Prostate gland (tissue), 2 donors: ENCODE measurements around the gene BRCC3.

Experiments used
- POLR2AphosphoS5 ChIP-seq: sonication (generic); formaldehyde crosslinking; IDR thresholded peaks from one replicate; pipeline ENCODE4 v1.6.1; 2017; ENCODE audit warnings: antibody characterized with exemption
- TF ChIP-seq, protein P1 (sequence below), 4 experiments: fragments of 200-600 bp in 2 of 4; fragments of 450-650 bp in 2 of 4; sonication (generic) in 2 of 4; IDR thresholded peaks; 1 replicate in 3 of 4; 2 replicates in 1 of 4; pipeline ENCODE4 v1.5.1; 2016 to 2019; ENCODE audit warnings: antibody characterized with exemption in 4 of 4, mild to moderate bottlenecking in 2 of 4, moderate library complexity in 2 of 4

DNA sequence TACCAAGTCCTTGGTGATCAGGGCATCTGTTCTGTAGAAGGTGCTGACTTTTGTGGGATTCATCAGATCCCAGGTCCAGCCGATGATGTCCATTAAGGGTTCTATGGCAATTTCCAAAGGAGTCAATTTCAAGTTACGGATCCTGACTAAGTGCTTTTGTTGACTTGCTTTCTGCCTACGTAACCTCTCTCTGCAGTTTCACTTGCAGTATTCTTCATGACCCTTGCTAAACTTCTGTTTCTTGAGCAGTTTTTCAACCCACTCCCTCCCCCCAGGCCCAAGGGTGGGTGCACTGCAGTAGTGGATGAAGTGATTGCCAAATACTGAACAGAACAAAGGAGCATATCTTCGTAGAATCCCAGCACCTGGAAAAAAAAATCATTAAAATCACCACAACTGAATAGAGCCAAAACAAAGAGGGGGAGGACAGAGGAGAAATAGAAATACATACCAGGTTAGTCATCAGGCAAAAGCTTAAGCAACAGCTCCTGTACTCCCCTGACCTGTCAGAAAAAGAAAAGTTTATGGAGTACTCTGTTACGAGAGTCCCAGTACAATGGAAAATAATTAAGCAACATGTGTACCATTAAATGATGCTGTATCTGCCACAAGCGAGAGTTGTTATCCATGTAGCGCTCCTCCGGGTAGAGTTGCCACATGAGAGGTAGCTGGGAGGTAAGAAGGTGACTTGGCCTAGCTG lies 6.1 kb upstream of the BRCC3 start:
- TF ChIP-seq, protein P1, sequence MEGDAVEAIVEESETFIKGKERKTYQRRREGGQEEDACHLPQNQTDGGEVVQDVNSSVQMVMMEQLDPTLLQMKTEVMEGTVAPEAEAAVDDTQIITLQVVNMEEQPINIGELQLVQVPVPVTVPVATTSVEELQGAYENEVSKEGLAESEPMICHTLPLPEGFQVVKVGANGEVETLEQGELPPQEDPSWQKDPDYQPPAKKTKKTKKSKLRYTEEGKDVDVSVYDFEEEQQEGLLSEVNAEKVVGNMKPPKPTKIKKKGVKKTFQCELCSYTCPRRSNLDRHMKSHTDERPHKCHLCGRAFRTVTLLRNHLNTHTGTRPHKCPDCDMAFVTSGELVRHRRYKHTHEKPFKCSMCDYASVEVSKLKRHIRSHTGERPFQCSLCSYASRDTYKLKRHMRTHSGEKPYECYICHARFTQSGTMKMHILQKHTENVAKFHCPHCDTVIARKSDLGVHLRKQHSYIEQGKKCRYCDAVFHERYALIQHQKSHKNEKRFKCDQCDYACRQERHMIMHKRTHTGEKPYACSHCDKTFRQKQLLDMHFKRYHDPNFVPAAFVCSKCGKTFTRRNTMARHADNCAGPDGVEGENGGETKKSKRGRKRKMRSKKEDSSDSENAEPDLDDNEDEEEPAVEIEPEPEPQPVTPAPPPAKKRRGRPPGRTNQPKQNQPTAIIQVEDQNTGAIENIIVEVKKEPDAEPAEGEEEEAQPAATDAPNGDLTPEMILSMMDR (IDR thresholded peaks at IDR 0.05): no peak
- TF ChIP-seq POLR2AphosphoS5: peak; percentile 40
